H1 (cell line): Measurements from ENCODE around the gene CITED4. TPM values are rescaled to one million over a fixed set of nuclear protein-coding genes. Genes with fewer than 3 reads are reported as not detected.

ENCODE experiments used
- CBX8 ChIP-seq: fragments of 300-800, 300-1000 bp; sonication (generic); IDR thresholded peaks from 2 replicates; pipeline ENCODE4 v1.7.1; 2016; ENCODE audit warnings: low read depth, low read length, borderline replicate concordance
- CHD1 ChIP-seq: IDR thresholded peaks from 2 replicates; pipeline ENCODE4 v1.6.1; 2012; ENCODE audit warnings: low read depth, low read length, improper control_type of control experiment
- CHD7 ChIP-seq: fragments of 300-600 bp; sonication (generic); IDR thresholded peaks from 2 replicates; pipeline ENCODE4 v1.7.1; 2012; ENCODE audit warnings: low read length, moderate library complexity, mild to moderate bottlenecking, inconsistent platforms; ENCODE audit not compliant: insufficient replicate concordance
- CREB1 ChIP-seq: IDR thresholded peaks from 2 replicates; pipeline ENCODE4 v1.6.1; 2012; ENCODE audit warnings: inconsistent platforms
- E2F6 ChIP-seq: IDR thresholded peaks from 2 replicates; pipeline ENCODE4 v1.6.1; 2012; ENCODE audit warnings: inconsistent platforms
- EP300 ChIP-seq, 2 experiments: IDR thresholded peaks; 1 replicate in 1 of 2; 2 replicates in 1 of 2; pipeline ENCODE4 v1.6.1; 2011 to 2012; ENCODE audit warnings: low read depth in 2 of 2, low read length in 2 of 2, mild to moderate bottlenecking in 2 of 2, borderline replicate concordance in 1 of 2, inconsistent platforms in 1 of 2, moderate library complexity in 1 of 2
- PHF8 ChIP-seq: fragments of 200-600 bp; sonication (generic); conservative IDR thresholded peaks from 2 replicates; pipeline ENCODE4 v1.7.1; 2012; ENCODE audit warnings: low read depth, mild to moderate bottlenecking, inconsistent platforms, low read length, moderate library complexity
- RNF2 ChIP-seq: fragments of 200-900, 300-1000 bp; sonication (generic); IDR thresholded peaks from 2 replicates; pipeline ENCODE4 v1.7.1; 2016; ENCODE audit warnings: borderline replicate concordance, low read depth, mild to moderate bottlenecking, antibody characterized with exemption, low read length; ENCODE audit not compliant: poor library complexity, severe bottlenecking; ENCODE audit errors: missing control alignments
- polyA plus RNA-seq, 7 experiments: library from polyadenylated mRNA; depleted of rRNA in 3 of 7; stranded (reverse) in 5 of 7; unstranded in 2 of 7; fragments of >200 nt in 5 of 7; fragments of 200-250 nt in 2 of 7; gene quantifications; 1 replicate in 5 of 7; 2 replicates in 1 of 7; 4 replicates in 1 of 7; pipeline versions ENCODE4 v1.2.1 to v1.2.3, GENCODE V29; 2011 to 2013; ENCODE audit warnings: missing spikeins in 2 of 7, mixed read lengths in 2 of 7
- total RNA-seq: library from RNA; stranded (reverse); fragmentation: NEBNext Ultra II Directional; extraction: Animal tissue kit (Norgen Biotek cat#: 25700); gene quantifications from 2 replicates; pipeline ENCODE4 v1.2.1, GENCODE V29; 2021

Gene CITED4
- total and polyA plus RNA-seq, 2 of the 8 experiments (the other 6 are each of a cell fraction or from before 2014, with no cell fraction given) = 5.4 to 16.3 TPM

GRCh38 chr1:40819101-40819500 is 43.1 kb downstream of the CITED4 start (continued):
- TF ChIP-seq CHD7 (no peak), PHF8 (no peak), CHD1 (no peak), EP300 (IDR thresholded peaks at IDR 0.05; ENCODE audit: borderline replicate concordance in 1 of 2, low read depth in 2 of 2, low read length in 2 of 2) (no peak), CBX8 (no peak), CREB1 (no peak), RNF2 (no peak), E2F6 (no peak)
